ENCODE results near the gene PPP1R9B. TPM values are rescaled to one million over a fixed set of nuclear protein-coding genes. Genes with fewer than 3 reads are reported as not detected.
A peak's percentile ranks its signal among the peaks of the same experiment; 100 is the strongest.

The PPP1R9B gene
- total RNA-seq, 4 donors from 2014 or later = 20.2 to 46.3 (median 37.5) TPM

DNA sequence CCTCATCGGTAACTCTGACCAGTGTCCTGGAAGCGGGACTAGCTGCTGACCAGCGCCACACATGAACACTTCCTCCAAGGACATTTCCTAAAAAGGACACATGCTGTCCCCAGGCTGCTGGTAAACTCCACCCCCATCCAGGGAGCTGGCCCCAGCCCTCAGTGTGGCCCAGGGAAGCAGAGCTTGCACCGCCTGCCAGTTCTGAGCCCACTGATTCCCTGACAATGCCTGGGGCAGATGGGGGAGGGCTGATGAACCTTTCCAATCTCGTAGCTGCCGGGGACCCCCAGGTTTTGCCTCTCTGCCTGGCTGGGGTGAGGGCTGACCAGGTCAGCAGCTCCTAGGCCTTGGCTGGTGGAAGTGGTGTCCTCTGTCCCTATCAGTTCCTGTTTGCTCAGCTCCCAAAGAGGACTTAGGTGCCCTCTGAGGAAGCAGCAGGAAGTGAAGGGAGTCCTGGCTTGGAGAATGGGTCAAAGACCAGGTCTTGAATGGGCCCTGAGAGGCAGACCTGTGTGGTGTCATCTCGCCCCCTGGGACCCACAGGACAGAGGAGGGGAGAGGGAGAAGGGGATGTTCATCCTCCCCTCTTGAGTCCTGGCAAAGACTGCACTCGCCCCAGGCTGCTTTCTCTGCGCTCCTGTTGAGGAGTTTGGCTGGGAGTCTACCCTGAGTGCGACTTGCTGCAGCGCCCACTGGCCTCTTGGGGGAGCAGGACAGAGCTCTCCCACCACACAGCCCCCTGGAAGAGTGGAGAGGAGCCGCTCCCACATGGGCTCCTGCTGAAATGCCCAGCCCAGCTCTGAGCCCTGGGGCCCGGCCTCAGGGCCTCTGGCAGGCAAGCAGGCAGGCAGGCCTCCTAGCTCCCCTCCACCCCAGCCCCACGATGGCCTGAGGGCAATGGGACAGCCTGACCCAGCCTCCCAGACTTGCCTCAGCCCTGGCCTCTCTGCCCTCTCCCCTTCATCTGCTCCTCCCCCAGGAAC lies 38.5 kb downstream of the PPP1R9B start:
- intact Hi-C loops (cut with DNase I) = loop anchor here (5.0 kb wide), 1 partner anchor 35 kb away; no protein-coding TSS in a partner anchor
- no peak for TF ChIP-seq EP300 (IDR thresholded peaks at IDR 0.05)
- TF ChIP-seq POLR2AphosphoS5 (IDR thresholded peaks at IDR 0.05) = peak; percentile 43 to 57
- no peak for DNase-seq (ENCODE audit: extremely low spot score)
- 54% methylated on average over 10 of the region's 14 CpGs for WGBS
- Histone ChIP-seq H3K4me1 (peaks cover 32 to 47% (median 39%) of the 10 kb centered on the region in 4 donors), H3K27ac (replicated peaks in 1 of 4) (peak overlapping the region; percentile 78 to 87 (median 80)), H3K36me3 (peaks cover 26 to 40% (median 37%) of the 10 kb centered on the region in 4 donors), H3K4me3 (no peak overlapping the region), H3K27me3 (no peaks in the 10 kb centered on the region), H3K9me3 (no peaks in the 10 kb centered on the region)

- Histone ChIP-seq H3K36me3 (peaks cover 36 to 52% (median 48%) of the 10 kb centered on the region in 4 donors), H3K4me3 (no peak overlapping the region), H3K27me3 (no peaks in the 10 kb centered on the region), H3K4me1 (peaks cover 30 to 43% (median 37%) of the 10 kb centered on the region in 4 donors), H3K27ac (replicated peaks in 1 of 4) (peak overlapping the region; percentile 78 to 87 (median 80)), H3K9me3 (no peaks in the 10 kb centered on the region)
- TF ChIP-seq POLR2AphosphoS5 (IDR thresholded peaks at IDR 0.05) (no peak), EP300 (IDR thresholded peaks at IDR 0.05) (no peak), POLR2A (IDR thresholded peaks at IDR 0.05; ENCODE audit: low read depth) (no peak)
- TF ChIP-seq, protein P1, sequence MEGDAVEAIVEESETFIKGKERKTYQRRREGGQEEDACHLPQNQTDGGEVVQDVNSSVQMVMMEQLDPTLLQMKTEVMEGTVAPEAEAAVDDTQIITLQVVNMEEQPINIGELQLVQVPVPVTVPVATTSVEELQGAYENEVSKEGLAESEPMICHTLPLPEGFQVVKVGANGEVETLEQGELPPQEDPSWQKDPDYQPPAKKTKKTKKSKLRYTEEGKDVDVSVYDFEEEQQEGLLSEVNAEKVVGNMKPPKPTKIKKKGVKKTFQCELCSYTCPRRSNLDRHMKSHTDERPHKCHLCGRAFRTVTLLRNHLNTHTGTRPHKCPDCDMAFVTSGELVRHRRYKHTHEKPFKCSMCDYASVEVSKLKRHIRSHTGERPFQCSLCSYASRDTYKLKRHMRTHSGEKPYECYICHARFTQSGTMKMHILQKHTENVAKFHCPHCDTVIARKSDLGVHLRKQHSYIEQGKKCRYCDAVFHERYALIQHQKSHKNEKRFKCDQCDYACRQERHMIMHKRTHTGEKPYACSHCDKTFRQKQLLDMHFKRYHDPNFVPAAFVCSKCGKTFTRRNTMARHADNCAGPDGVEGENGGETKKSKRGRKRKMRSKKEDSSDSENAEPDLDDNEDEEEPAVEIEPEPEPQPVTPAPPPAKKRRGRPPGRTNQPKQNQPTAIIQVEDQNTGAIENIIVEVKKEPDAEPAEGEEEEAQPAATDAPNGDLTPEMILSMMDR (IDR thresholded peaks at IDR 0.05) = no peak
- intact Hi-C loops (cut with DNase I) = loop anchor here (5.0 kb wide), 1 partner anchor 37 kb away; no protein-coding TSS in a partner anchor
- 82% methylated on average over 13 of the region's 19 CpGs for WGBS
- DNase-seq (ENCODE audit: extremely low spot score) = no peak
Measured at GRCh38 chr17:50110591-50111349, 39.7 kb downstream of the PPP1R9B start.

GRCh38 chr17:50109785-50110184 lies 40.7 kb downstream of the PPP1R9B start:
- Histone ChIP-seq H3K36me3 (peaks cover 39 to 62% (median 57%) of the 10 kb centered on the region in 4 donors), H3K4me3 (no peak overlapping the region), H3K27me3 (no peaks in the 10 kb centered on the region), H3K27ac (replicated peaks in 1 of 4) (peak overlapping the region in 1 of 4 donors; percentile 87), H3K9me3 (no peaks in the 10 kb centered on the region), H3K4me1 (peaks cover 28 to 37% (median 35%) of the 10 kb centered on the region in 4 donors)
- intact Hi-C loops (cut with DNase I) = loop anchor here (5.0 kb wide), 1 partner anchor 38 kb away; no protein-coding TSS in a partner anchor
- no peak for DNase-seq (ENCODE audit: extremely low spot score)
- WGBS = 83% methylated on average over 15 of the region's 19 CpGs
- TF ChIP-seq EP300 (IDR thresholded peaks at IDR 0.05) = no peak
- TF ChIP-seq POLR2AphosphoS5 (IDR thresholded peaks at IDR 0.05) = no peak
- TF ChIP-seq, protein P1 (IDR thresholded peaks at IDR 0.05) = no peak
- no peak for TF ChIP-seq POLR2A (IDR thresholded peaks at IDR 0.05; ENCODE audit: low read depth)

DNA sequence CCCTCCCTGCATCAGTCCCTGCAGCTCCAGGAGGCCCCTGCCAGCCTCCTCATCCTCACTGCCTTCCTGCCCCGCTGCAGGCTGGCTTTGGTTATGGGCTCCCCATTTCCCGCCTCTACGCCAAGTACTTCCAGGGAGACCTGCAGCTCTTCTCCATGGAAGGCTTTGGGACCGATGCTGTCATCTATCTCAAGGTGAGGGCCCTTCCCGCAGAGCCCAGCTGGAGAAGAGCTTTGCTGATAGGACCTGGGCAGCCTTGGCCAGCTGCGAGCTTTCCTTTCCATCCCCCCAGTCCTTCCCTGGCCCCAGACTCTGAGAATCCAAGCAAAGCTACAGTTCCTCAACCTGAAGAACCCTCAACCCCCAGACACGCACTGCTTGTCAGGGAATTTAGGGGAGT lies 41.3 kb downstream of the PPP1R9B start:
- peaks cover 39 to 67% (median 61%) of the 10 kb centered on the region in 4 donors for H3K36me3 ChIP-seq
- intact Hi-C loops (cut with DNase I) = no loop called here

More for the DNA sequence above, 41.3 kb downstream of the PPP1R9B start:
- Histone ChIP-seq H3K4me1 (peaks cover 26 to 40% (median 30%) of the 10 kb centered on the region in 4 donors), H3K4me3 (no peak overlapping the region), H3K27me3 (no peaks in the 10 kb centered on the region), H3K9me3 (no peaks in the 10 kb centered on the region), H3K27ac (replicated peaks in 1 of 4) (no peak overlapping the region)
- 95% methylated on average over 6 of the region's 7 CpGs for WGBS
- no peak for DNase-seq (ENCODE audit: extremely low spot score)
- TF ChIP-seq POLR2A (IDR thresholded peaks at IDR 0.05; ENCODE audit: low read depth) = no peak
- no peak for TF ChIP-seq EP300 (IDR thresholded peaks at IDR 0.05)
- TF ChIP-seq POLR2AphosphoS5 (IDR thresholded peaks at IDR 0.05) = no peak
- TF ChIP-seq, protein P1 (IDR thresholded peaks at IDR 0.05) = no peak

Data from esophagus muscularis mucosa (tissue), 4 donors.